Measurements from ENCODE around the gene MGAT4B. TPM values are rescaled to one million over a fixed set of nuclear protein-coding genes. Genes with fewer than 3 reads are reported as not detected.
A peak's percentile ranks its signal among the peaks of the same experiment; 100 is the strongest.

The MGAT4B gene
- total and polyA plus RNA-seq, 2 of the 13 experiments (the other 11 are each of a cell fraction or from before 2014, with no cell fraction given), result 93.5 to 130 TPM

- TF ChIP-seq AKNA (CRISPR knock-in tag; IDR thresholded peaks at IDR 0.05; ENCODE audit: borderline replicate concordance), result 0 out of 2 replicates have a peak, but pooled peaks have one; percentile 75
- TF ChIP-seq POLR2G (IDR thresholded peaks at IDR 0.05; ENCODE audit: low read depth, low read length), result peak; percentile 68
- peak in 1 of 2 experiments; percentile 18; a peak in 1 of 4 replicates for TF ChIP-seq REST (IDR thresholded peaks at IDR 0.05; ENCODE audit: borderline replicate concordance in 1 of 2, low read depth in 1 of 2, low read length in 2 of 2)
- no peak for TF ChIP-seq ZSCAN22 (CRISPR knock-in tag; IDR thresholded peaks at IDR 0.05)
- TF ChIP-seq NFIB (CRISPR knock-in tag; IDR thresholded peaks at IDR 0.05; ENCODE audit: borderline replicate concordance), result no peak
- no peak for TF ChIP-seq HNRNPH1 (optimal IDR thresholded peaks at IDR 0.05; ENCODE audit: low read depth, low read length)
- TF ChIP-seq ZNF570 (CRISPR knock-in tag; IDR thresholded peaks at IDR 0.05; ENCODE audit: borderline replicate concordance), result peak; percentile 18; the same call in 1 of the 2 replicates
- TF ChIP-seq KDM2A (CRISPR knock-in tag; IDR thresholded peaks at IDR 0.05; ENCODE audit: borderline replicate concordance, low read depth), result peak; percentile 50
- peak; percentile 19 for TF ChIP-seq STAG1 (CRISPR knock-in tag; IDR thresholded peaks at IDR 0.05)
- 0 out of 2 replicates have a peak, but pooled peaks have one; percentile 9 for TF ChIP-seq HDAC2 (CRISPR knock-in tag; IDR thresholded peaks at IDR 0.05)
- no peak for TF ChIP-seq ISL2 (CRISPR knock-in tag; IDR thresholded peaks at IDR 0.05)
- TF ChIP-seq TSC22D2 (CRISPR knock-in tag; IDR thresholded peaks at IDR 0.05; ENCODE audit: borderline replicate concordance), result 0 out of 2 replicates have a peak, but pooled peaks have one; percentile 33
- no peak for TF ChIP-seq SOX13 (IDR thresholded peaks at IDR 0.05)
- peak in 1 of 2 experiments; percentile 42; a peak in 1 of 4 replicates for TF ChIP-seq SOX13 (CRISPR knock-in tag; conservative IDR thresholded peaks at IDR 0.05 in 1 of 2, IDR thresholded peaks at IDR 0.05 in 1 of 2)
- TF ChIP-seq ZNF552 (CRISPR knock-in tag; IDR thresholded peaks at IDR 0.05; ENCODE audit: borderline replicate concordance), result no peak; the same call in 1 of the 2 replicates
- TF ChIP-seq ZZZ3 (CRISPR knock-in tag; IDR thresholded peaks at IDR 0.05; ENCODE audit: borderline replicate concordance), result no peak
- TF ChIP-seq GABPA (IDR thresholded peaks at IDR 0.05; ENCODE audit: low read depth, low read length), result no peak
- TF ChIP-seq GABPA (CRISPR knock-in tag; IDR thresholded peaks at IDR 0.05; ENCODE audit: low read depth), result no peak
- no peak; the same call in 1 of the 2 replicates for TF ChIP-seq RXRA (CRISPR knock-in tag; IDR thresholded peaks at IDR 0.05)
- TF ChIP-seq ZNF546 (CRISPR knock-in tag; conservative IDR thresholded peaks at IDR 0.05), result 0 out of 2 replicates have a peak, but pooled peaks have one; percentile 20
- peak; percentile 24; the same call in 1 of the 2 replicates for TF ChIP-seq RFXAP (CRISPR knock-in tag; IDR thresholded peaks at IDR 0.05; ENCODE audit: borderline replicate concordance)
These were observed 12.8 kb upstream of the MGAT4B start (continued) for GRCh38 chr5:179819296-179820126.

Data from HepG2 (cell line).